DMS53 treated with DMSO at 0.1 percent for 48 hours (cell line): ENCODE data around the gene ZNF438.
"Not testable (repeated sequence)": the region's sequence is repeated elsewhere in the genome, so short reads cannot be mapped to it uniquely, and the experiment has no call there.

Experiments used
- DNase-seq: peaks from one replicate; lab custom pipeline; 2025; ENCODE audit not compliant: unreplicated experiment; lab: John Stamatoyannopoulos, UW

ZNF438 gene

GRCh38 chr10:30990971-30991646 lies 40.6 kb downstream of the ZNF438 start:
- no peak for DNase-seq

- no peak for DNase-seq
Measured at GRCh38 chr10:30990351-30990750, 41.3 kb downstream of the ZNF438 start.

GRCh38 chr10:30988831-30989435 lies 42.7 kb downstream of the ZNF438 start:
- no peak for DNase-seq

GRCh38 chr10:30987463-30987862 lies 44.2 kb downstream of the ZNF438 start:
- no peak for DNase-seq

- no peak for DNase-seq
Measured at GRCh38 chr10:30986053-30986555, 45.6 kb downstream of the ZNF438 start.

GRCh38 chr10:30985512-30985911 lies 46.2 kb downstream of the ZNF438 start:
- no peak for DNase-seq

GRCh38 chr10:30984563-30985328 lies 46.9 kb downstream of the ZNF438 start:
- DNase-seq, result no peak

- DNase-seq, result not testable (repeated sequence)
Measured at GRCh38 chr10:30983209-30983608, 48.5 kb downstream of the ZNF438 start.

- no peak for DNase-seq
Measured at GRCh38 chr10:30980951-30981616, 50.6 kb downstream of the ZNF438 start.

- no peak for DNase-seq
Measured at GRCh38 chr10:30979956-30980355, 51.7 kb downstream of the ZNF438 start.

- DNase-seq, result no peak
Measured at GRCh38 chr10:30978843-30979242, 52.8 kb downstream of the ZNF438 start.

- DNase-seq, result no peak
Measured at GRCh38 chr10:30977385-30977784, 54.3 kb downstream of the ZNF438 start.

GRCh38 chr10:30974773-30975415 lies 56.8 kb downstream of the ZNF438 start:
- DNase-seq, result no peak

- DNase-seq, result no peak
Measured at GRCh38 chr10:30974355-30974754, 57.3 kb downstream of the ZNF438 start.

GRCh38 chr10:30973737-30974136 lies 57.9 kb downstream of the ZNF438 start:
- no peak for DNase-seq

- DNase-seq, result no peak
Measured at GRCh38 chr10:30970760-30971460, 60.8 kb downstream of the ZNF438 start.

GRCh38 chr10:30968711-30969110 lies 63.0 kb downstream of the ZNF438 start:
- no peak for DNase-seq

GRCh38 chr10:30967650-30968410 lies 63.8 kb downstream of the ZNF438 start:
- DNase-seq, result no peak
